NK-92 (cell line): ENCODE results near the gene CIDEB.

Experiments used
- DNase-seq: peaks from one replicate; lab custom pipeline; 2025; ENCODE audit not compliant: unreplicated experiment; lab: John Stamatoyannopoulos, UW

The CIDEB gene

GRCh38 chr14:24291446-24292117 is 16.2 kb downstream of the CIDEB start:
- DNase-seq, result no peak

- no peak for DNase-seq
Observed at GRCh38 chr14:24290746-24291145, 17.0 kb downstream of the CIDEB start.

- no peak for DNase-seq
Observed at GRCh38 chr14:24289649-24290280, 18.0 kb downstream of the CIDEB start.

- no peak for DNase-seq
Observed at GRCh38 chr14:24286996-24287395, 20.8 kb downstream of the CIDEB start.

- DNase-seq, result no peak
Observed at GRCh38 chr14:24285351-24285750, 22.4 kb downstream of the CIDEB start.

- no peak for DNase-seq
Observed at GRCh38 chr14:24284501-24285035, 23.2 kb downstream of the CIDEB start.

GRCh38 chr14:24283796-24284460 is 23.8 kb downstream of the CIDEB start:
- no peak for DNase-seq

GRCh38 chr14:24282736-24283135 is 25.0 kb downstream of the CIDEB start:
- no peak for DNase-seq

GRCh38 chr14:24281636-24282035 is 26.1 kb downstream of the CIDEB start:
- no peak for DNase-seq

- DNase-seq, result no peak
Observed at GRCh38 chr14:24280797-24281460, 26.8 kb downstream of the CIDEB start.

GRCh38 chr14:24279301-24280186 is 28.2 kb downstream of the CIDEB start:
- no peak for DNase-seq

GRCh38 chr14:24278424-24278823 is 29.4 kb downstream of the CIDEB start:
- no peak for DNase-seq

- no peak for DNase-seq
Observed at GRCh38 chr14:24277606-24278321, 30.0 kb downstream of the CIDEB start.

GRCh38 chr14:24277071-24277470 is 30.7 kb downstream of the CIDEB start:
- DNase-seq, result no peak

GRCh38 chr14:24274101-24274543 is 33.7 kb downstream of the CIDEB start:
- DNase-seq, result no peak

GRCh38 chr14:24273422-24273998 is 34.3 kb downstream of the CIDEB start:
- DNase-seq, result no peak

GRCh38 chr14:24272467-24272866 is 35.3 kb downstream of the CIDEB start:
- DNase-seq, result no peak

GRCh38 chr14:24271834-24272263 is 35.9 kb downstream of the CIDEB start:
- DNase-seq, result no peak

- DNase-seq, result peak; percentile 64
Observed at GRCh38 chr14:24271134-24271833, 36.5 kb downstream of the CIDEB start, which contains the start of gene RABGGTA. Gene RABGGTA, minus strand, starts transcription at chr14:24271597. Its CDS starts 482 bp downstream, at chr14:24271115.
